GM19043 (cell line): Measurements from ENCODE around the gene CBX4.
"Not testable (repeated sequence)": the region's sequence is repeated elsewhere in the genome, so short reads cannot be mapped to it uniquely, and the experiment has no call there.

ENCODE experiments used
- ATAC-seq: cut with Tn5 transposase; IDR thresholded peaks from one replicate; pipeline ENCODE4 v1.9.1; 2021; ENCODE audit warnings: low read depth; ENCODE audit not compliant: unreplicated experiment

CBX4 gene

DNA sequence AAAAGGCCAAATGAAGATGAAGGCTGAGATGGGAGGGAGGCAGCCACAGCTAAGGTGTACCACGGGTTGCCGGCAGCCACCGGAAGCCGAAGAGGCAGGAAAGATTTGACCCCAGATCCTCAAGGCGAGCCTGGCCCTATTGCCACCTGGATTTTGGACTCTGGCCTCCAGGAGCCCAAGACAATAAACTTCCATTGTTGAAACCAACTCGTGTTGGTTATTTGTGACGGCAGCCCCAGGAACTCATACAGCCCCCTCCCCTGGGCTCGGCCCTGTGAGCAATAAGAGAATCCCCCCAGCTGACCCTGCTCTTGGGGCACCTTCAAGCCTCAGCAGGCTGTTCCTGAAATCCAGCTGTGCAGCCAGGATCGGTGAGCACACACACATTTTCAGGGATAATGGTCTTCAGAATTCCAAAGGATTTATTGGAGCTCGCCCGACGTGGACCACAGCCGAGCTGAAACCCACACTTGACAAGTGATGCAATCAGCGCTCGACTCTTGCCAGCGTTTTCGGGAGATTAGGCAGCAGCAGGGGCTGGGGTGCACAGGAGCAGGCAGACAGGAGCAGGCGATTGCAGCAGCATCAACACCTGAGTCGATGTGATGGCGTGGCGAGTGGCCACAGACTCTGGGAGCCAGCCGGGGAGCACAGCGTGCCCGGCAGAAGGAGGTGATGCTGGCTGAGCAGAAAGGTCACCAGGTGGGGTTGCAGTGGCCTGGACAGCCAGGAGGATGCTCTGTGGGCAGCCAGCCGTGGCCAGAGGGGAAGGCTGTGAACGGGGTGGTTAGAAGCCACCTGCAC is 22.4 kb upstream of the CBX4 start:
- no peak for ATAC-seq

DNA sequence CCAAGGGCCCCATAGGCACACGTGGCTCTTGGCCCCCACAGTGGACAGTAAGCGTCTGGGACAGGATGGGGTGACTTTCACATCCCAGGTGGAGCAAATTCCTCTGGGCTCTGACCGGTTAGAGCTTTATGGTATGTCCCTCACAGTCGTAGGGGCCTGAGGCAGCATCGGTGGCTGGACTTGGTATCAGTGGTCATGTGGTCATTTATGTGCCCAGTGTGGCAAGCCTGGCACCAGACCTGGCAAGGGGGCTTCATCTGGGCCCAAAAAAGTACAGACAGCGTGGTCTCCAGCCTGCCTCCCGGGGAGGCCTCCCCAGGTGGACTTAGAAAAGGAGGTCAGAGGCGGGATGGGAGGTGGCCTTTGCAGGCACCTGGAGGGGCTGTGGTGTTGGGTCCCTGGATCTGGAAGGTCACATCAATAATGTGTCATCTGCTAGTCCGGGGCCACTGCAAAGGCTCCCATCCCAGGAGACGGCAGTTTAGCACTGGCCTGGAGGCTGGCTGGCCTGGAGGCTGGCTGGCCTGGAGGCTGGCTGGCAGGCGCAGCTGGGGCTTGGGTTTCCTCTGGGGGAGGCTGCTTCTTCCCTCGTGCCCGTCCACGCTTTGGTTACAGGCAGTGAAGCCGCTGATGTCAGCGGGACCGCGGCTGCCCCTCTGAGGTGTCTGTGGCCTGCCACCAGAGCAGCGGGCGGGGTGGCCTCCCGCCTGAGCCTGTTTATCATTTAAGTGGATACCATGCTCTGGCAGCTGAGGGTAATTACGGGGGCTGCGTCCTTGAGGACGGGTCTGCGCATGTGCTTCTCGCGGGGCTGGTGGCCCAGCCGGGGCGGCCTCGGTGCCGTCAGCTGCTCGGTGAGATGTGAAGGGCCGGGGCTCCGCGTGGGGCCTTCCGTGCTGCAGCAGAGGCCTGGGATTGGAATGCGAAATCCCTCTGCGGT is 20.7 kb upstream of the CBX4 start:
- ATAC-seq, result no peak

GRCh38 chr17:79857095-79857494 is 17.9 kb upstream of the CBX4 start:
- no peak for ATAC-seq

GRCh38 chr17:79855331-79856124 is 16.3 kb upstream of the CBX4 start:
- ATAC-seq, result no peak

DNA sequence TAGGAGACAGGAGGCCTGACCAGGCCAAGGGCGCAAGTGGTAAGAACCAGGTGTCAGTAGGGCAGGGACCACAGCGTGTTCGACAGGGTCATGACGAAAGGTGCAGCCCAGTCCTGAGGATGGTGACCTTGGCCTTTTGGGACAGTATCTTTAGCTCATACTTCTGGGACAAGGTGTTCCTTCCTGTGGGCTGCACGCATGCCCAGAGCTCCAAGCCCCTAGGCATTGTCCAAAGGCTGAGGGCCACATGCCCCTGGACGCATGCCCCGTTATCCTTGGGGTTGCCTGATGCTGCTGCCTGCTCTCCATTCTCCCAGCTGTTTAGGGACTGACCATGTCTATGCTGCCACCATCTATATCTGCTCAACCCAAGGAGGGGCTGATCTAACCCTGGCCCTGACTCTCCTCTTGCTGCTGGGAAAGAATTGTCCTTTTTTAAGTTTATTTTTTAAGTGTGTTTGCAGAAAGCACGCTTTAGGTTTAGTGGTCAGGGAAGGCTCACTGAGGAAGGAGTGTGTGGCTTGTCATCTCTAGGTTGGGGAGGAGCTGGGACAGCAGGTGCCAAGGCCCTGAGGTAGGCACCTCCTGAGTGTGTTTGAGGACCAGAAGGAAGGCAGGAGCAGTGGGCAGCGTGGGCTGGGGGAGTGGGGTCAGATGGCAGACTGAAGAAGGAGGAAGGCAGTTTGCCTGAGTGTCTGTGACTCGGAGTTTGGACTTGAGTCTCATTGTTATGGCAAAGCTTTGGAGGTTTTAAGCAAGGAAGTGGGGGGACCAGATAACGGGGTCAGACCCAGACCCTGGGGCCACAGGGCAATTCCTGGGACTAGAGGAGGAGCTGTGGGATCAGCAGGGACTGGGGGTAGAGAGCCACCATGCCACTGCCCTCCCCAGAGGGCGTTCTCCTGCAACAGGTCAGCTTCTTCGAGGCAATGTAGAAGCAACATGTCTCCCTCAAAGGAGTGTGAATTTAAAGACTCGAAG is 15.1 kb upstream of the CBX4 start:
- no peak for ATAC-seq

GRCh38 chr17:79853168-79853567 is 13.9 kb upstream of the CBX4 start:
- not testable (repeated sequence) for ATAC-seq

GRCh38 chr17:79852748-79853147 is 13.5 kb upstream of the CBX4 start:
- no peak for ATAC-seq

DNA sequence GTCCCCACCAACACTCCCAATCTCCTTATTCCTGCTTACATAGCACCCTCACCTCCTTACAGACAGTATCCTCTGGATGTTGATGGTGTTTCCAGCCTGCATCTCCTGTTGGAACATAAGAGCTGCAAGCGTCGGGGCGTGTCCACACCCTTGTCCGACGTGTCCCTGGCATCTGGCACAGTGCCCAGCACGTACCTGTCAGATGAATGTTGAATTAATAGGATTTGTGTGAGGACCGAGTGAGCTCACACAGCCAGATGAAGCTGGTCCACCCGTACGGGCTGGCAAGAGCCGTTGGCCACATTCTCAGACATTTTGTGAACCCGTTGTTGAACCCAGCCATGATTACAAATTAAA is 12.2 kb upstream of the CBX4 start:
- ATAC-seq, result no peak

GRCh38 chr17:79850571-79851460 is 11.6 kb upstream of the CBX4 start:
- ATAC-seq, result no peak

DNA sequence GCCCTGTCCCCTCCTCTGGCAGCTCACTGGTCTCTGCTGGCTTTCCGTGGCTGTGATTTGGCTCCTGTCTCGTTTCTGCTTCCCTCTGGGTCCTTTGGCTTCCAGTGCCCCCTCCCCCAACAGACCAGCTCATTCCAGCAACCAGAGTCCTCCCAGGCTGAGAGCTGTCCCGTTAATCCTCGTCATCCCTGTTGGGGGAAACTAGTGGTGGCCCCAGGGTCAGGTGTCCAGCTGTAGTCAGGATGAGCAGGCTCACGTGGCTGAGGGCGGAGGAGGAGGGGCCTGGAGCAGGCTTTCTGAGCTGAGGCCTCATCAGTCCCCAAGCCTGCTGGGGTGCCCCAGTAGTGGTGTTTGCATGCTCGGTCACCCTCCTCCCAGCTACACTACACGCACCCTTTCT is 10.7 kb upstream of the CBX4 start:
- no peak for ATAC-seq

- ATAC-seq, result no peak
Measured at GRCh38 chr17:79848370-79848766, 9.1 kb upstream of the CBX4 start.

DNA sequence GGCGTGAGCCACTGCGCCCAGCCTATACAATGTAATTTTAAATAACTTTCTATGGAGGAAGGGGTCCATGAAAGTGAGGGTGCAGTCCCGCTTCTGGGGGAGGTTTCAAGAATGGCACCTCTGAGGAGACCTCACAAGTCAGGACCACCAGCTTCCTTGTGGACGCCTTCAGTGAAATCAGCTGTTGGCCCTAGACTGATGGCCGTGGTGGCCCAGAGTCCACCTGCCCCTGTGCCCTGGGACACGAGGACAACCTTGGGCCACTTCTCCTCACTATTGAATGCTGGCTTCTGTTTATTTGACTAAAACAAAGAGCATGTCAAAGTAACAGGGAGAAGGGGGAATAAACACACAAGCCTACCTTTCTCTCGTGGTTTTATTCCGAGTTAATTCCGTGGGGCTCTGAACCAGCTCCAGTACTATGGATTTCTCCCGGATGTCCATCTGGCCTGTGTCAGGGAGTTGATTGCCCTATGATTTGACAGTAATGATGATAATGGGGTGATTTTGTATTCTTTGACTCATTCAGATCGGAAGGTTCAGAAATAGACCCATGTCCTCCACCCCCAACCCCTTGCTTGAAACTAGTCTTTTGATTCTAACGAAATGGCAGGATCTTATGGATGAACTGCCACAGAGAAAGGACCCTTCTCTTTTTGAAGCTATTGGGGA is 8.6 kb upstream of the CBX4 start:
- no peak for ATAC-seq

DNA sequence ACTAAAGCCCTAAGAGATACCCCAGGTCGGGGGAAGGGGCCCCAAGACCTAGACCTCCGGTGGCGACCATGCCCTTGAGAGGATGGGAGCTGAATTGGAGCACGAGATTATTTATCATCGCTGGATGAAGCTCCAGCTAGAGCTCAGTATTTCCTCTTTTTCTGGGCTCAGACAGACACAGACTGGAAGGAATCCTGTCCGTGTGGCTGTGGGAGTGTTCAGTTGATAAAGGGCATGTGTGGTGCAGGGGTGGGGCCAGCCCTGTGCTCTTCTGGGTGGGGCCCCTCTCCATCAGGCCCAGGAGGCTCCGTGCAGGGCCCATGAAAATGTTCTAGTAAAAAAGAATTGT is 6.3 kb upstream of the CBX4 start:
- no peak for ATAC-seq

DNA sequence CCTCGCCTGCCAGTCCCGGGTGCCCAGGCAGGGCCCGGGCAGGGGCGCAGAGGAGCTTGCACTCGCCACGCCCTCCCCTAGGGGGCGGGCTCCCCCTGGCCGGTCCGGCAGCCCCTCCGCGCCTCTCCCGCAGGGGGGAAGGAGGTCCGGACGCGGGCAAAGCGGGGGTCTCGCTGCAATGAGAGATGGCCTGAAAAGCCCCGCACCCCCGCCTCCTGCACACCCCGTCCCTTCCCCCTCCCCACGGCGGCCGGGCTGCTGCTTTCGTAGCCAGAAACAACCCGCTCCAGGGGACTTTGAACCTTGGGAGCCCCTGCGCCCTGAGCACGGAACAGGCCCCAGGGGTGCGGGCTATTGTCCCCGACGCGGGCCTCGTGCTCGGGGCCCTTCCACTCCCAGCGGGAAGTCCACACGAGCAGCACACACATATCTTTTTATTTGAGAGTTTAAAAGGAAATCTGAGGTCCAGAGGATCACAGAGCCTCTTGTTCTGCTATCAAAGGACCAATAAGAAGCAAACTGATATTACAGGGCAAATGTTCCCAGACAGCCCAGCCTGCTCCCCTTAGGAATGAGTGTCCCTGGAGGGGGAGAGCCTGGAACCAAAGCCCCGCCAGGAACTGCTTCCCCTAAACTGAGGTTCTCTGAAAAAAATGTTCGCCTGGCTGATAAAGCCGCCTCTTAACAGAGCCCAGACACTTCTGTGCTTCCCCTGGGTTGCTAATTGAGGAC is 5.8 kb upstream of the CBX4 start:
- ATAC-seq, result no peak

- no peak for ATAC-seq
Measured at GRCh38 chr17:79843816-79844800, 4.9 kb upstream of the CBX4 start.

DNA sequence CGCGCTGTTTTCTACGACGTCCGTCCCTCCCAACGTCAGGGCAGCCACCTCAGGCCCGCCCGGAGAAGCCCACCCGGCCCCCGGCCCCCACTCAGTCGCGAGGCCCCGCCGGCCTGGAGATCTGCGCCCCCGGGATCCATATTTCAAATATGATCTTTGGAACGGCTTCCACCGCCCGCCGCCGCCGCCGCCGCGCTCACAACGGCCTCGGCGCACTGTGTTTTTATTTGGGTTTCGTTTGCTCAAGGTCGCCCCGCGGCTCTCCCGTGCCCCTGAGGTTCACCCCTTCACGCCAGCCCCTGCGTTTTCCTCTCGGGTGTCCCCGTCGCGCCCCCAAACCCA is 4.2 kb upstream of the CBX4 start:
- no peak for ATAC-seq
